ENCODE measurements around the gene PEX19.
A peak's percentile ranks its signal among the peaks of the same experiment; 100 is the strongest.
"Not testable (repeated sequence)": the region's sequence is repeated elsewhere in the genome, so short reads cannot be mapped to it uniquely, and the experiment has no call there.

Gene PEX19, protein sequence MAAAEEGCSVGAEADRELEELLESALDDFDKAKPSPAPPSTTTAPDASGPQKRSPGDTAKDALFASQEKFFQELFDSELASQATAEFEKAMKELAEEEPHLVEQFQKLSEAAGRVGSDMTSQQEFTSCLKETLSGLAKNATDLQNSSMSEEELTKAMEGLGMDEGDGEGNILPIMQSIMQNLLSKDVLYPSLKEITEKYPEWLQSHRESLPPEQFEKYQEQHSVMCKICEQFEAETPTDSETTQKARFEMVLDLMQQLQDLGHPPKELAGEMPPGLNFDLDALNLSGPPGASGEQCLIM

DNA sequence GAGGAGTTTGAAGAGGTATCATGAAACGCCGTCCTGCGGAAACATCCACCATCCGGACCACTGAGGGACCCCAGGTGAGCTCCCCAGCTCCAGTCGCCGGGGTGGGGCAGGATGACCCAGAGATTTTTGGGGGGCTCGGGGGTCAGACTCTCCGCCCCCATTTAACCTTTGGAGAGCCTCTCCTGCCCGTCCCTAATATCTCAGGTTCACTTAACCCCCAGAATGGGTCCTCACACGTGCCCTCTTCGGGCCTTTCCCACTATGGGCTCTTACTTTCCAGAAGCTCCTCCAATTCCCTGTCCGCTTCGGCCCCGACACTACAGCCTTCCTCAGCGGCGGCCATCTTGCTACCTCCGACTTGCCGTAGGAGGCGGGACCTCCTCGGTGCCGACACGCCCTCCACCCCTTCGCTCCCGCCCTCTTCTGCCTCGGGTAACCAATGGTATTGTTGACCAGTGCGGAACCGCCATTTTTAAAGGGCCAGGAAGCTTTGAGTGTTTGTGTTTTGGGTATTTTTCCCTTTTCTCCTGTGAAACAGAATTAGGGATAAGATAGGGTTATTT, at the start of gene PEX19:
PEX19 (minus strand) TSS at position 352 of the 563 bp plus-strand sequence; CDS start at position 343, 9 bp downstream.
- DNase-seq, result peak; percentile 95

- no peak for DNase-seq
Measured at GRCh38 chr1:160332516-160332915, 47.6 kb upstream of the PEX19 start.

- DNase-seq, result no peak
Measured at GRCh38 chr1:160330119-160330518, 45.2 kb upstream of the PEX19 start.

DNA sequence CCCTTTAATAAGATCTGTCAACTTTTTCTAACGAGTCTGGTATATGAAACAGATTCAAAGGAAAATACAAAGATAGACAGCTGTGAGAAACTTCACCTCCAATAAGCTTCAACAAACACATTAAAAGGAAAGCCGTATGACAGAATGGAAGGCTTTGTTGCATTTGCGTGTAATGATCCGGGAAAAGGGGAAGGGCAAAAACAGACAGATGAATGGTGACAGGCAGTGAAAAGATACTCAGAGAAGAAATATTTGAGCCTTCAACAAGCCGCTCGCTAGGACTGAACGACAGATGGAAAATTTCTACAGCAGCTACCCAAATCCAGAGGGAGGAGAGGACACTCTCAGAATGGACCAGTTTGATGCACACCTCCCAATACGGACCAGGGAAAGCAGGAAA, 43.3 kb upstream of the PEX19 start:
- no peak for DNase-seq

DNA sequence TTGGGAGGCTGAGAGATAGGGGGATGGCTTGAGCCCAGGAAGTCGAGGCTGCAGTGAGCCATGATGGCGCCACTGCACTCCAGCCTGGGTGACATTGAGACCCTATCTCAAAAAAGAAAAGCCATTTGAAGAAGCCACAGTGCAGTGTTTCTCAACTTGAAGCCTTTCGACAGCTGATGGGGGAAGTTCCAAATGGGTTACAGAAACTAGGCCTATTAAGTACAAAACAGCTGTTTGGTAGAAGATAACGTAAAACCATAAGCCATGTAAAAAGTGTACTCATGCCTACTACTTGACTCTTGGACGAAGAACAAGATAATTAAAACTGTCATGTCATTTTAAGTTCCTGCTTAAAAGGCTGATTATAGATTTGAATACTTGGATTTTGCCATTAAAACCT, 41.5 kb upstream of the PEX19 start:
- DNase-seq, result no peak

GRCh38 chr1:160325252-160325651, 40.3 kb upstream of the PEX19 start:
- no peak for DNase-seq

GRCh38 chr1:160322831-160323230, 37.9 kb upstream of the PEX19 start:
- DNase-seq, result no peak

DNA sequence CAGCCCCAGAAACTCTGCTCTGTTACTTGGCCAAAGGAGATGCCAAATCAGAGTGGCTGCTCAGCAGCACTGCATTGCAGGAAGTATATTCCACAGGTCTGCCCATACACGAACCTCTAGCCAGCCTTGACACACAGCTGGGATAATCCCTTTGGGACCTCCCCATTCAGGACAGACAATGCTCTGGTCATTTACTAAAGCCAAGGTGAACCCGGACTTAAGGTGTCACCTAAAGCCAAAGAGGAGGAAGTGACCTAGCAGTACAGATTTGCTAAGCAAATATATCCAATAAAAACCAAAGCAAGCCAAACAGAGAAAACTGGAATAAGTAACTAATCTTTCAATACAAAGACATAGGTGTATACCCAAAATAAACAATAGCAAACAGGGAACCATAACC, 30.4 kb upstream of the PEX19 start:
- DNase-seq, result no peak

GRCh38 chr1:160309571-160309970, 24.6 kb upstream of the PEX19 start:
- no peak for DNase-seq

GRCh38 chr1:160309185-160309557, 24.2 kb upstream of the PEX19 start:
- DNase-seq, result no peak

DNA sequence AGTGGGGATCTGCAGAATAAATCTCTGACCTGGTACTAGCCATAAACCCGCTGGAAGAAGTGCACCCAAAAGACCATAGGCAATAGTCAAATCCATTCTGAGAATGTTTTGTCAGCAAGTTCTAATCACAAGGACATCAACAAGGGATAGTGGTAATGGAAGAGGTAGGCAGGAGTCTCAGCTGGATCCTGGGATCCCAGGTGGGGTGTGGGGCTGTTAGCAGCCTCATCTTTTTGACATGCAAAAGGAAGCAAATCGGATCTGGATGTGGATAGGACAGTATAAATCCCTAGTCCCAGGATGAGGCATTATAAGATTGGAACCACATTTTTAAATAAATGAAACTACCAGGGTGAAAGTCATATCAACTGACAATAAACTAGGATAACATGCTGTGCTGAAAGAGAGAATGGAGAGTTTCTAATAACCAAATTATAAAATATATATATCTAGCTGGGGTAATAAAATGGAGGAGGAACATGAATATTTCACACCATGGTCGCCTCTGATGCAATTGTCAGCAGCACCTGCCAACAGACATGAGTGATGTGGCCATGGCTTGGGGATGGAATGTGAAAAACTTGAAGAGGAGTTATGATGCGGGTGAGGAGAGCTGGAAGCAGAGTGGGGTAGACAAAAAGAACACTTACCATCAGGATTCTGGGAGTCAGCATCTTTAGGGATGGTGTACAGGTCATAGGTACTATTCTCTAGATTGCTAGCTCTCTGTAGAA, 23.7 kb upstream of the PEX19 start:
- no peak for DNase-seq

DNA sequence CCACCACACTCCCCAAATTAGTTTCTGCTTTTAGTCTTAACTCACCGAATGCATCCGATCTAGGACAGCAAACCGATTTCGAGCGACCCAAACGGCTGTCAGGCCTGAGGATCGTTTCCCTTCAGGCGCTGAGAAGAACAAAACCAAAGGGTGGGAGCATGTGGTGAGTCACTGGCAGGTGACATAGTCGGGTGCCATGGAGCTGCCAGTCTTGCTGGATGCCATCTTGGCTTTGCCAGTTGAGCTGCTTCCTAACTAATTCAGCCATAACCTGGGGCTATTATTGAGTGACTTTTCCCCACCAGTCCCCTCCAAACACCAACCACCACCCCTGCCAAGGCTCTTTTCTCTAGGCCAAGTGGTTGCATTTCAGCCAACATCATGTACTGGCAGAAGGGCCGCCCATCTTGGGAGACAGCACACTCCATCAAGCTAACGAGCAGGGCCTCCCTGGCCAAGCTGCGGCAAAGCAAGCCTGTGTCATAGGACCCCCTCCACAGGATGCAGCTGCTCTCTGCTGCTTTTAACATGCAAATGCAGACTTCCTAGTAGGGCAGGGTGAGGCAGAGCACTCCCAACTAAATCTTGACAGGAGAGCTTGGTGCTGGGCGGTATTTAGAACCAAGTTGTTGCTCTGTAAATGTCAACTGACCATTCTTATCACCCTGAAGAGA, 22.3 kb upstream of the PEX19 start:
- no peak for DNase-seq

DNA sequence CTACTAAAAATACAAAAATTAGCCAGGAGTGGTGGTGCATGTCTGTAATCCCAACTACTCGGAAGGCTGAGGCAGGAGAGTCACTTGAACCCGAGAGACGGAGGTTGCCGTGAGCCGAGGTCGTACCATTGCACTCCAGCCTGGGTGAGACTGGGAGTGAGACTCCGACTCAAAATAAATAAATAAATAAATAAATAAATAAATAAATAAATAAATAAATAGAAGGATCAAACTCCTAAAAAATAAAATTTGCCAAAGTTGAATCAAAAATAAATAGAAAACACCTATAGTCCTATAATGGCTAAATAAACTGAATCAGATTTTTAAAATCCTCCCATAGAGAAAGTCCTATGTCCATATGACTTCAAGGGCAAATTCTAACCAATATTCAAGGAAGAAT, 15.2 kb upstream of the PEX19 start:
- DNase-seq, result no peak

GRCh38 chr1:160296036-160296435, 11.1 kb upstream of the PEX19 start:
- no peak for DNase-seq

DNA sequence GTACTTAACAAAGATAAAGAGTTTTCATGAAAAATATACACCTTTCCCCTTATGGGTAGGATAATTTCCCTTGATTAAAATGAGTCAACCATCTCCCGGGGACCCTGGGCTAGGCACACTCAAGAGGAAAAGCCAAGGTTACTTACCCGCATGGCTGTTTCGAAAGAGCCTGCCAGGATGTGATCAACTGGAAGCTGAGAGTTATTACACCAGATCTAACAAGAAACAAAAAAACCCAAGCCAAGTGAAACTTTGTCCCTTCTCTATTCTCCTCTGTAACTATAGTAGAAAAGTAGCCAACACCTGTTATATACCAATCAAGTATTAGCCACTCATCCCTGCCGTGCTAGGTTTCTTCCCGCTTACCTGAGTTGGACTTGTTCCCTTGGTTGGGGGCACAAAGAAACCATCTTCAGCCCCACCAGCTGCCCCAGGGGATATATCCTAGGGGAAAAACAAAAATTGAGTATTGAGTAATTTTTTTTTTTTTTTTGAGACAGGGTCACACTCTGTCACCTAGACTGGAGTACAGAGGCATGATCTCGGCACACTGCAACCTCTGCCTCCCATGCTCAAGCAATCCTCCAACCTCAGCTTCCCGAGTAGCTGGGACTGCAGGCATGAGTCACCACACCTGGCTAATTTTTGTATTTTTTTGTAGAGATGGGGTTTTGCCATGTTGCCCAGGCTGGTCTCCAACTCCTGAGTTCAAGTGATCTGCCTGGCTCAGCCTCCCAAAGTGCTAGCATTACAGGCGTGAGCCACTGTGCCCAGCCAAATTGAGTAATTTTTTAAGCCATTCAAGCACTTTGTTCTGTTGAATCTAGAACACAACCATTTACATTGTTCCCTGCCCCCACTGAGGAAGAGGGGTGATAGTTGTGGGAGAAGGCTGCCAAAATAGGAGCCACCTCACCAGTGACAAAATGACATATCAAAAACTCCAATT, 8.4 kb upstream of the PEX19 start:
- no peak for DNase-seq

DNA sequence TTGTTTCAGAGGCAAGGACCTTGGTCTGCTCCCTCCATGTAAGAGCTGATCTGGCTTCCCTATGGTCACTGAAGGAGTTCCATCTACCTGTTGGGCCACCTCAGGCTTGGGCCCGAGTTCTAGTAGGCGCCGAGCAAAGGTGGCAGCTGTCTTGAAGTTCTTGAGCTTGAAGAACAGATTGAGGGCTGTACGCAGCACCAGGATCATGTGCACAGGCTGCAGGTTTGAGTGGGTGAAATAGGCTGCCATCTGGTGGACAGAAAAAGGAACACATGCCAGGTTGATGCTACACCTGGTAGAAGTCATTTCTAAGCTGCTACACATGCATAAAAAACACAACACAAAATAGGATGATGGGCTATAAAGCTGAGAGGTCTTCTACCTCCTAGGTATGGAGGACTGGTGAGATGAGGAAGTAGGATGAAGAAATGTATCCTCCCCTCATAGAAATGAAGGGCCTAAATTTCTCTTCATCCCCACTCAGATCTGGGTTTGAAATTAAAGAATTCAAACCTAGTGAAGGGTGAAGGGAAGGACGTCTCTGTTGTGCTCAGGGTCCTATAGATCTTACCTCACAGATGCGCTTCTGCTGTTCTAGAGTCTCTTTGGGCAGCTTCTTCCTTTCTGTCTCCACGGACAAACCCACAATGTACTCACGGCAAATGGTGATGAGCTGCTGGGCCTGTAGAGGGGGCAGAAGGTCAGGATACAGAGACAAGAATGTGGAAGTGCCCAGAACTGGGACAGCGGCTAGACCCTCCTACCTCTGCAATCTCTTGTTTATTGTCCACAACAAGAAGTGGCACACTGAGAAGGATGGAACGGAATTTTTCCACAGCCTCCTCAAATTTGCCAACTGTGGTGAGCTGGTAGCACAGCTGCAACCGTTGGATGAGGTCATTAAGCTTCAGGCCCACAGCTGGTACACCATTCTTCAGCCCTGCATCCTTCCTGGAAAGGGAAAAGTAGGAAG, 6.6 kb upstream of the PEX19 start:
- peak; percentile 76 for DNase-seq

DNA sequence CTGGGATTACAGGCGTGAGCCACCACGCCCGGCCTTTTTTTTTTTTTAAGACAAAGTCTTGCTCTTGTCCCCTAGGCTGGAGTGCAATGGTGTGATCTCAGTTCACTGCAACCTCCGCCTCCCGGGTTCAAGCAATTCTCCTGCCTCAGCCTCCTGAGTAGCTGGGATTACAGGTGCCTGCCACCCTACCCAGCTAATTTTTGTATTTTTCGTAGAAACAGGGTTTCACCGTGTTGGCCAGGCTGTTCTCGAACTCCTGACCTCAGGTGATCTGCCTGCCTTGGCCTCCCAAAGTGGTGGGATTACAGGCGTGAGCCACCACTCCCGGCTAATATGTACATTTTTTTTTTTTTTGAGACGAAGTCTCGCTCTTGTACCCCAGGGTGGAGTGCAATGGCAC, 2.8 kb upstream of the PEX19 start:
- DNase-seq, result not testable (repeated sequence)

DNA sequence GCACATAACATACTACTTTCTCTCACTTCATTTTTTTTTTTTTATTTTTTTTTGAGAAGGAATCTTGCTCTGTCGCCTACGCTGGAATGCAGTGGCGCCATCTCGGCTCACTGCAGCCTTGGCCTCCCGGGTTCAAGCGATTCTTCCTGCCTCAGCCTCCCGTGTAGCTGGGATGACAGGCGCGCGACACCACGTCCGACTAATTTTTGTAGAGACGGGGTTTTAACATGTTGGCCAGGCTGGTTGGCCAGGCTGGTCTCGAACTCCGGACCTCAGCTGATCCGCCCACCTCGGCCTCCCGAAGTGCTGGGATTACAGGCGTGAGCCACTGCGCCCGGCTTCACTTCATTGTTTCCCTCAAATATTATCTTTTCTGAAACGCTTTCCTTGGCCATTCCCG, 573 bp upstream of the PEX19 start:
- no peak for DNase-seq

- peak; percentile 24 for DNase-seq
Measured at GRCh38 chr1:160284220-160284781, 632 bp downstream of the PEX19 start.

DNA sequence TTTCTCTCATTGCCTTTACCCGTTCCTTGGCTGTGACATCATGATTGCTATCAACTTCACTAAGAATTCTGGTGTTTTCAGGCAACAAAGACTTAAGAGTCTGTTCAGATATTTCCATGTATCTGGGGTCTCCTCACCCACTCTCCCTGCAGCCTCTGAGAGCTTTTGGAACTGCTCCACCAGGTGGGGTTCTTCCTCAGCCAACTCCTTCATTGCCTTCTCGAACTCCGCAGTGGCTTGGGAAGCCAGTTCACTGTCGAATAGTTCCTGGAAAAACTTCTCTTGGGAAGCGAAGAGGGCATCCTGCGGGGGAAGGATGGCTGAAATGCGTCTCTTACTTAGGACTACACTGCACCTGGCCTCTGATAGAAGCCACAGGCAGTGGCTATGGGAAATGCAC, 2.1 kb downstream of the PEX19 start:
- no peak for DNase-seq

GRCh38 chr1:160277987-160278386, 6.9 kb downstream of the PEX19 start:
- DNase-seq, result no peak

Data from activated CD4-positive, alpha-beta T cell treated with anti-CD3 and anti-CD28 coated beads, Interleukin-2, amount 50 U/mL, for 16 hours (primary cell).